ENCODE measurements around the gene STX1A. TPM values are rescaled to one million over a fixed set of nuclear protein-coding genes. Genes with fewer than 3 reads are reported as not detected.

The STX1A gene
- total and polyA plus RNA-seq, 2 of the 4 experiments (the other 2 are of a cell fraction), result 9.3 to 22.0 TPM

GRCh38 chr7:73652541-73652949 is 66.9 kb downstream of the STX1A start:
- Histone ChIP-seq H3K4me2 (ENCODE audit: low read depth, low read length) (no peak overlapping the region), H3K9me3 (ENCODE audit: control insufficient read depth, insufficient read depth, low read length) (no peaks in the 10 kb centered on the region), H3K79me1 (ENCODE audit: low read depth in 1 of 2, low read length in 2 of 2) (no peaks in the 10 kb centered on the region), H3K27ac (ENCODE audit: insufficient read depth, low read length) (no peak overlapping the region), H3K36me3 (ENCODE audit: control insufficient read depth, insufficient read depth, low read length) (no peaks in the 10 kb centered on the region), H3K14ac (replicated peaks; ENCODE audit: low read depth, low read length) (no peak overlapping the region), H2BK20ac (ENCODE audit: low read depth, low read length) (no peak overlapping the region), H3K9ac (ENCODE audit: low read depth, low read length) (no peak overlapping the region), H2BK5ac (ENCODE audit: low read depth, low read length, poor library complexity, severe bottlenecking) (no peak overlapping the region), H3K4me3 (ENCODE audit: insufficient read depth, low read depth, low read length) (no peak overlapping the region), H3K18ac (ENCODE audit: low read depth, low read length) (no peak overlapping the region), H2AK9ac (replicated peaks; ENCODE audit: low read depth, low read length, poor library complexity) (no peak overlapping the region), H3K4me1 (ENCODE audit: control insufficient read depth, insufficient read depth, low read length) (no peaks in the 10 kb centered on the region; the same call in 1 of the 2 replicates), H4K5ac (ENCODE audit: low read depth, low read length) (no peak overlapping the region), H4K8ac (ENCODE audit: low read depth in 2 of 2, low read length in 2 of 2) (no peak overlapping the region), H4K20me1 (ENCODE audit: insufficient read depth, low read length) (no peaks in the 10 kb centered on the region), H2AFZ (replicated peaks; ENCODE audit: low read length, poor library complexity) (no peak overlapping the region), H2BK120ac (ENCODE audit: low read depth, low read length) (no peak overlapping the region), H3K56ac (ENCODE audit: extremely low read depth, insufficient read depth, low read length) (no peak overlapping the region), H4K91ac (ENCODE audit: insufficient read depth, low read depth, low read length) (no peak overlapping the region), H3K23ac (ENCODE audit: low read depth, low read length) (no peak overlapping the region), H3K27me3 (ENCODE audit: control insufficient read depth, insufficient read depth, low read length) (peaks cover 43% of the 10 kb centered on the region), H3K4ac (ENCODE audit: low read depth, low read length) (no peak overlapping the region), H2AK5ac (ENCODE audit: low read depth, low read length) (no peak overlapping the region), H3K9me1 (ENCODE audit: insufficient read depth, low read length) (no peaks in the 10 kb centered on the region), H2BK15ac (ENCODE audit: low read depth, low read length) (no peak overlapping the region)
- DNase-seq (no peak), ATAC-seq (ENCODE audit: low read depth) (no peak)
- ChIA-PET POLR2A (ENCODE audit: unreplicated experiment) (no interaction called here), CTCF (interaction anchor here (1.4 kb wide), 1 partner anchor 16 kb away, joined by 3 read pairs; no protein-coding TSS in a partner anchor)
- WGBS, 2 experiments (ENCODE audit: extremely low coverage in 2 of 2, insufficient read length in 1 of 2), result 67% methylated on average over 3 of the region's 11 CpGs; no CpG with 5 or more reads in 1 of the 2 experiments
- no TSS peak for BruUV-seq (replicated peaks)
- no peak for TF ChIP-seq BHLHE40 (IDR thresholded peaks at IDR 0.05; ENCODE audit: low read depth, low read length)
- TF ChIP-seq CHD1 (IDR thresholded peaks at IDR 0.05; ENCODE audit: low read depth, low read length), result no peak
- no peak for TF ChIP-seq RCOR1 (IDR thresholded peaks at IDR 0.05; ENCODE audit: insufficient replicate concordance, low read length)
- TF ChIP-seq SMC3 (IDR thresholded peaks at IDR 0.05; ENCODE audit: low read depth, low read length), result no peak
- no peak for TF ChIP-seq RFX5 (IDR thresholded peaks at IDR 0.05; ENCODE audit: low read depth, low read length)
- TF ChIP-seq MXI1 (IDR thresholded peaks at IDR 0.05; ENCODE audit: borderline replicate concordance, low read depth, low read length), result no peak
- TF ChIP-seq MAFK (IDR thresholded peaks at IDR 0.05; ENCODE audit: low read depth, low read length), result no peak
- no peak for TF ChIP-seq MAZ (IDR thresholded peaks at IDR 0.05; ENCODE audit: borderline replicate concordance, low read depth, low read length)
- TF ChIP-seq FOS (IDR thresholded peaks at IDR 0.05; ENCODE audit: low read depth, low read length), result no peak
- TF ChIP-seq, protein P1, sequence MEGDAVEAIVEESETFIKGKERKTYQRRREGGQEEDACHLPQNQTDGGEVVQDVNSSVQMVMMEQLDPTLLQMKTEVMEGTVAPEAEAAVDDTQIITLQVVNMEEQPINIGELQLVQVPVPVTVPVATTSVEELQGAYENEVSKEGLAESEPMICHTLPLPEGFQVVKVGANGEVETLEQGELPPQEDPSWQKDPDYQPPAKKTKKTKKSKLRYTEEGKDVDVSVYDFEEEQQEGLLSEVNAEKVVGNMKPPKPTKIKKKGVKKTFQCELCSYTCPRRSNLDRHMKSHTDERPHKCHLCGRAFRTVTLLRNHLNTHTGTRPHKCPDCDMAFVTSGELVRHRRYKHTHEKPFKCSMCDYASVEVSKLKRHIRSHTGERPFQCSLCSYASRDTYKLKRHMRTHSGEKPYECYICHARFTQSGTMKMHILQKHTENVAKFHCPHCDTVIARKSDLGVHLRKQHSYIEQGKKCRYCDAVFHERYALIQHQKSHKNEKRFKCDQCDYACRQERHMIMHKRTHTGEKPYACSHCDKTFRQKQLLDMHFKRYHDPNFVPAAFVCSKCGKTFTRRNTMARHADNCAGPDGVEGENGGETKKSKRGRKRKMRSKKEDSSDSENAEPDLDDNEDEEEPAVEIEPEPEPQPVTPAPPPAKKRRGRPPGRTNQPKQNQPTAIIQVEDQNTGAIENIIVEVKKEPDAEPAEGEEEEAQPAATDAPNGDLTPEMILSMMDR (conservative IDR thresholded peaks at IDR 0.05; ENCODE audit: low read depth, low read length), result no peak
- no peak for TF ChIP-seq RAD21 (IDR thresholded peaks at IDR 0.05; ENCODE audit: low read length)
- no peak for TF ChIP-seq ELK1 (IDR thresholded peaks at IDR 0.05; ENCODE audit: borderline replicate concordance, low read depth, low read length)
- TF ChIP-seq, protein P2, sequence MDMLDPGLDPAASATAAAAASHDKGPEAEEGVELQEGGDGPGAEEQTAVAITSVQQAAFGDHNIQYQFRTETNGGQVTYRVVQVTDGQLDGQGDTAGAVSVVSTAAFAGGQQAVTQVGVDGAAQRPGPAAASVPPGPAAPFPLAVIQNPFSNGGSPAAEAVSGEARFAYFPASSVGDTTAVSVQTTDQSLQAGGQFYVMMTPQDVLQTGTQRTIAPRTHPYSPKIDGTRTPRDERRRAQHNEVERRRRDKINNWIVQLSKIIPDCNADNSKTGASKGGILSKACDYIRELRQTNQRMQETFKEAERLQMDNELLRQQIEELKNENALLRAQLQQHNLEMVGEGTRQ (IDR thresholded peaks at IDR 0.05; ENCODE audit: low read depth, low read length), result no peak
- no peak for TF ChIP-seq POLR2A (IDR thresholded peaks at IDR 0.05; ENCODE audit: low read depth, low read length)
- TF ChIP-seq CEBPB (IDR thresholded peaks at IDR 0.05; ENCODE audit: low read depth, low read length), result no peak
- in situ Hi-C loops (cut with MboI; ENCODE audit: low sequenced_read_pairs) (no loop called here), dilution Hi-C loops (cut with HindIII; ENCODE audit: low sequenced_read_pairs, unreplicated experiment) (no loop called here), intact Hi-C loops (cut with micrococcal nuclease) (no loop called here)
